ENCODE data around the gene MCF2L.

DNA sequence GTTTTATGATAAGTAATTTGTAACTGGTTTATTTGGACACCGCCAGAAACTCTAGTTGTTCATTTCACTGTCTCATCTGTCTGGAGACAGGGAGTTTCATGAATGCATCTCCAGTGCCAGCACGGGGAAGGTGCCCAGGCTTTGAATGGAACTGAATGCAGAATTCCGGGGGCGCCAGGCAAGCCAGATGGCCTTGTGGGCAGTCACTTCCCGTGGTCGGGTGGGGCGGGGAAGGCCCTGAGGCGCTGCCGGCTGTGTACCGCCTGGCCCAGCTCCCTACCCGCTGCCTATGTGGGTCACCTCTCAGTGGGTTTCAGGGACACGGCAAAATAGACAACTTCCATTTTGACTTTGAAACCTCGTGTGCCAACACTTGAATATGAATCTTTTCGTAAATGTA lies 28.8 kb upstream of the MCF2L start:
- TF ChIP-seq RARB (CRISPR knock-in tag; IDR thresholded peaks at IDR 0.05) (no peak), ZFP3 (CRISPR knock-in tag; IDR thresholded peaks at IDR 0.05) (no peak)
